Breast epithelium (tissue), 4 donors: Measurements from ENCODE around the gene GRB2. TPM values are rescaled to one million over a fixed set of nuclear protein-coding genes. Genes with fewer than 3 reads are reported as not detected.
"Not testable (repeated sequence)": the region's sequence is repeated elsewhere in the genome, so short reads cannot be mapped to it uniquely, and the experiment has no call there.

Source experiments
- DNase-seq, 2 donors: peaks; one replicate each; pipeline ENCODE4 v3.0.0-alpha.2; 2019; ENCODE audit warnings: low spot score in 2 of 2
- H3K27ac ChIP-seq, 2 donors: fragments of 200-600 bp; sonication (generic) in 1 of 2; one replicate each; pipeline ENCODE4 v1.5.1; 2016 to 2019; ENCODE audit warnings: mild to moderate bottlenecking in 1 of 2
- H3K27me3 ChIP-seq, 2 donors: fragments of 200-600 bp; sonication (generic) in 1 of 2; one replicate each; pipeline versions ENCODE4 v1.5.1 to v1.6.0; 2017 to 2019; ENCODE audit warnings: control low read depth in 1 of 2, mild to moderate bottlenecking in 1 of 2
- H3K36me3 ChIP-seq: fragments of 200-600 bp; one replicate; pipeline ENCODE4 v1.5.1; 2019
- H3K4me1 ChIP-seq, 2 donors: fragments of 200-600 bp; sonication (generic); one replicate each; pipeline ENCODE4 v1.5.1; 2016 to 2019; ENCODE audit warnings: control low read depth in 1 of 2
- H3K4me3 ChIP-seq, 3 donors: fragments of 200-600 bp; sonication (generic); 1 replicate in 2 of 3; 2 replicates in 1 of 3; pipeline ENCODE4 v1.5.1; 2016 to 2019; ENCODE audit warnings: mild to moderate bottlenecking in 3 of 3, moderate library complexity in 2 of 3
- H3K9me3 ChIP-seq, 2 donors: fragments of 200-600 bp; sonication (generic) in 1 of 2; one replicate each; pipeline ENCODE4 v1.5.1; 2016 to 2019; ENCODE audit warnings: control low read depth in 1 of 2
- POLR2A ChIP-seq: fragments of 450-650 bp; IDR thresholded peaks from one replicate; pipeline ENCODE4 v1.6.1; 2016; ENCODE audit warnings: antibody characterized with exemption, mild to moderate bottlenecking, moderate library complexity
- POLR2AphosphoS5 ChIP-seq, 3 donors: sonication (generic); formaldehyde crosslinking; IDR thresholded peaks; one replicate each; pipeline ENCODE4 v1.6.1; 2017; ENCODE audit warnings: antibody characterized with exemption in 3 of 3
- intact Hi-C: fragments of 100-400 bp; cut with DNase I; formaldehyde crosslinking; loops from one replicate; pipeline ENCODE4 v1.15.1; 2023; ENCODE audit warnings: low total_unique reads
- total RNA-seq, 3 donors: library from RNA; depleted of rRNA; stranded (reverse); fragments of >200 nt; gene quantifications; one replicate each; pipeline ENCODE4 v1.1.0, GENCODE V29; 2016
- TF ChIP-seq, protein P1 (sequence below), 3 donors: fragments of 450-650 bp; IDR thresholded peaks; one replicate each; pipeline ENCODE4 v1.5.1; 2016 to 2017; ENCODE audit warnings: antibody characterized with exemption in 3 of 3, mild to moderate bottlenecking in 3 of 3, moderate library complexity in 3 of 3

GRB2 gene
- total RNA-seq, 3 donors from 2014 or later = 72.4 to 104 (median 77.1) TPM

- H3K36me3 ChIP-seq = no peaks in the 10 kb centered on the region
- no peaks in the 10 kb centered on the region for H3K27me3 ChIP-seq
- H3K9me3 ChIP-seq = no peaks in the 10 kb centered on the region
- H3K4me1 ChIP-seq = no peaks in the 10 kb centered on the region
- TF ChIP-seq POLR2A (no peak), POLR2AphosphoS5 (IDR thresholded peaks at IDR 0.05) (no peak)
- TF ChIP-seq, protein P1, sequence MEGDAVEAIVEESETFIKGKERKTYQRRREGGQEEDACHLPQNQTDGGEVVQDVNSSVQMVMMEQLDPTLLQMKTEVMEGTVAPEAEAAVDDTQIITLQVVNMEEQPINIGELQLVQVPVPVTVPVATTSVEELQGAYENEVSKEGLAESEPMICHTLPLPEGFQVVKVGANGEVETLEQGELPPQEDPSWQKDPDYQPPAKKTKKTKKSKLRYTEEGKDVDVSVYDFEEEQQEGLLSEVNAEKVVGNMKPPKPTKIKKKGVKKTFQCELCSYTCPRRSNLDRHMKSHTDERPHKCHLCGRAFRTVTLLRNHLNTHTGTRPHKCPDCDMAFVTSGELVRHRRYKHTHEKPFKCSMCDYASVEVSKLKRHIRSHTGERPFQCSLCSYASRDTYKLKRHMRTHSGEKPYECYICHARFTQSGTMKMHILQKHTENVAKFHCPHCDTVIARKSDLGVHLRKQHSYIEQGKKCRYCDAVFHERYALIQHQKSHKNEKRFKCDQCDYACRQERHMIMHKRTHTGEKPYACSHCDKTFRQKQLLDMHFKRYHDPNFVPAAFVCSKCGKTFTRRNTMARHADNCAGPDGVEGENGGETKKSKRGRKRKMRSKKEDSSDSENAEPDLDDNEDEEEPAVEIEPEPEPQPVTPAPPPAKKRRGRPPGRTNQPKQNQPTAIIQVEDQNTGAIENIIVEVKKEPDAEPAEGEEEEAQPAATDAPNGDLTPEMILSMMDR (IDR thresholded peaks at IDR 0.05) = no peak
- no peak overlapping the region for H3K4me3 ChIP-seq
- no peak for DNase-seq
- no peak overlapping the region for H3K27ac ChIP-seq
- intact Hi-C loops = no loop called here
These were observed 105.2 kb downstream of the GRB2 start for GRCh38 chr17:75300280-75300679.

DNA sequence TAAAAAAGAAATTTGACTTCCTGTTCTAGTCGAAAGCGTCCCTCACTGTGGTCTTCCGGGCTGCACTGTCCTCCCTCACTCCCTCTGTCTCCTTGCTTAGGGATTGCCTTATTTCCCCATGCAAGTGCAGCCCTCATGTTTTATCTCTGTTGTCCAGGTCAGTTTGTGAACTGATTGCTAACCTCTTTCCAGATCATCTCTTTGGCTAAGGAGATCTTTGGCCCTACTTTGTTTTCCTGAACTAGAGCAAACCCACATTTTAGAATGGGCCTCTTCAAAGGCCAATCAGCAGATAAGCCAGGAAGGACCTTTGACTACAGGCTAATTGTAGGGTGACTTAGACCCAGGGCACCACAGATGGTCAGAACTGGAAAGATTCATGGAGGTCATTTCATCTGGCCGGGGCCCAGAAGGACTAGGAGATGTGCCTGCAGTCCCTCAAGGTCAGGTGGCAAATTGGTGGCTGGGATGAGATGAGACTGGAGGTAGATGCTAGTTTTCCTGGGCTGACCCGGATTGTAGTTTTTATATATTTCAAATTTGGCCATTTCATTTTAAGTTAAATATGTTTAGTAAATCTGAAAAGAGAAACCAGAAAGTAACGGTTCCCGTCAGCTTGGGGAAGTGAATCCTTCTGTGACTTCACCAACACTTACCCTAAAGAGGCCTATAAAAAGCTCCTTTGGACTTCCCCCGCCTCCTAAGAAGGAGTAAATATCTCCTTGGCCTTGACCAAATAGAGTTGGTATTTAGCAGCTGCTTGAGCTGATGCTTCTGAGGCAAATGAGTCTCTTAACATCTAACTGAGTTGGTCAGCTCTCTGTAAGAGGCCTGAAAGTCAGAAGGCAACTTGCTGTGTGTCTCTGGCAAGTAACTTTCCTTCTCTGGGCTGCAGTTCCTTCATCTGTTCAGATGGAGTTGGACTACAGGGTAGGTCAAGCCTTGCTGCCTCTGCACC lies 110.0 kb downstream of the GRB2 start:
- DNase-seq = no peak
- no peak for TF ChIP-seq POLR2A
- no peak for TF ChIP-seq POLR2AphosphoS5 (IDR thresholded peaks at IDR 0.05)
- TF ChIP-seq, protein P1 (IDR thresholded peaks at IDR 0.05) = no peak
- Histone ChIP-seq H3K4me1 (no peaks in the 10 kb centered on the region), H3K27ac (peak overlapping the region in 1 of 2 donors; percentile 15), H3K27me3 (no peaks in the 10 kb centered on the region), H3K36me3 (no peaks in the 10 kb centered on the region), H3K4me3 (no peak overlapping the region), H3K9me3 (no peaks in the 10 kb centered on the region)
- intact Hi-C loops = no loop called here

GRCh38 chr17:75292810-75293448 lies 112.5 kb downstream of the GRB2 start:
- DNase-seq, H3K36me3 ChIP-seq, H3K4me3 ChIP-seq, H3K4me1 ChIP-seq, intact Hi-C loops, H3K27me3 ChIP-seq, H3K9me3 ChIP-seq, H3K27ac ChIP-seq: not testable (repeated sequence)

- intact Hi-C loops = no loop called here
- no peaks in the 10 kb centered on the region for H3K27me3 ChIP-seq
- H3K4me3 ChIP-seq = peak overlapping the region; percentile 69 to 82 (median 71)
- H3K36me3 ChIP-seq = no peaks in the 10 kb centered on the region
- H3K4me1 ChIP-seq = no peaks in the 10 kb centered on the region
- H3K27ac ChIP-seq = peak overlapping the region; percentile 92 to 94
- DNase-seq = peak in 1 of 2 donors; percentile 30
- no peaks in the 10 kb centered on the region for H3K9me3 ChIP-seq
- TF ChIP-seq POLR2A (no peak), POLR2AphosphoS5 (IDR thresholded peaks at IDR 0.05) (no peak)
- TF ChIP-seq, protein P1 (IDR thresholded peaks at IDR 0.05) = peak in 1 of 3 donors; percentile 9
These were observed 115.6 kb downstream of the GRB2 start for GRCh38 chr17:75289832-75290337.

DNA sequence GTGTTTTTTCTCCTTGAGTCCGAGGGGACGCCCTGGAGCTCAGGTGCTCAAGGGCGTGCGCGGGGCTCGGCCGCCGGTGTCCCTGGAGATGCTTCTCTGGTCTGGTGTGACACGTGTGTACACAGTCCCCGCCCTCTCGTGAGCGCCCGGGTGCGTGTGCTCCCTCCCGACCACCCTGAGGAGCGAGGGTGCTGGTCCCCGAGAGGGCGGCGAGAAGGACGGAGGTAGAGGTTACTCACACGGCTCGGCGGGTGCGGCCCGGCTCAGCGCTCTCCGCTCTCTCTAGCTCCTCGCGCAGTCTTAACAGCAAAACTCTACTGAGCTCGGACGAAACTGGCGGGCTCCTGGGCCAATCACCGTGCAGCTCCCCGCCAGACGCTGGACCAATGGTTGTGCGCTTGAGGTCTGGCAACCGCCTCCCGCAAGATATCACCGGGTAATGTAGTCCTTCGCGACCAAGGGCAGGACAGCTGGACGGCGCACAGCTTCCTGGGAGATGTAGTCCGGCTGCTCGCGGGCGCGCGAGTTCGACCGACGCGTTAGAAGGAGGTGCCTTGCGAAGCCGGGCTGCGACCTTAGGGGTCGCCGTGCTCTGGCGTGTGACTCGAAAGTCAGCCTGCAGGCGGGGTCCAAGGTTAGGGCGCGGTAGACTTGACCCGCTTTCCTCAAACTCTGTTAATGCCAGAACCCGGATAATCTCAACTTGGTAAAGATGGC lies 116.2 kb downstream of the GRB2 start, which contains the start of gene SLC25A19:
Gene SLC25A19 (minus strand): TSS at position 319 of the 717 bp plus-strand sequence. CDS start 2,669 bp downstream, outside the sequence.
- TF ChIP-seq, protein P1 (IDR thresholded peaks at IDR 0.05) = no peak
- TF ChIP-seq POLR2AphosphoS5 (IDR thresholded peaks at IDR 0.05) (peak; percentile 74 to 84 (median 75)), POLR2A (peak; percentile 33)
- Histone ChIP-seq H3K4me3 (peak within 1 kb of the TSS; percentile 69 to 82 (median 71)), H3K27ac (peak within 1 kb of the TSS; percentile 92 to 94), H3K36me3 (no peaks in the 10 kb centered on the region), H3K9me3 (no peaks in the 10 kb centered on the region), H3K4me1 (no peaks in the 10 kb centered on the region), H3K27me3 (no peaks in the 10 kb centered on the region)
- intact Hi-C loops = no loop called here
- peak; percentile 97 to 98 for DNase-seq
